HUES64 (cell line): ENCODE data around the gene KRTAP3-2.

ENCODE experiments used
- H3K27ac ChIP-seq: 2 replicates; pipeline ENCODE4 v1.7.0; 2013; ENCODE audit warnings: low read depth, low read length, inconsistent platforms
- H3K27me3 ChIP-seq: 2 replicates; pipeline ENCODE4 v1.6.1; 2013; ENCODE audit warnings: mild to moderate bottlenecking, low read length; ENCODE audit not compliant: insufficient read depth
- H3K36me3 ChIP-seq: 2 replicates; pipeline ENCODE4 v1.6.1; 2013; ENCODE audit warnings: mild to moderate bottlenecking, low read length; ENCODE audit not compliant: insufficient read depth
- H3K4me1 ChIP-seq: 2 replicates; pipeline ENCODE4 v1.6.1; 2013; ENCODE audit warnings: mild to moderate bottlenecking, low read length, moderate library complexity; ENCODE audit not compliant: insufficient read depth
- H3K4me3 ChIP-seq: 2 replicates; pipeline ENCODE4 v1.5.1; 2013; ENCODE audit warnings: mild to moderate bottlenecking, low read length, moderate library complexity
- H3K9ac ChIP-seq: 2 replicates; pipeline ENCODE4 v1.6.1; 2013; ENCODE audit warnings: mild to moderate bottlenecking, low read depth, low read length
- H3K9me3 ChIP-seq: 2 replicates; pipeline ENCODE4 v1.6.1; 2013; ENCODE audit warnings: low read depth, low read length; ENCODE audit not compliant: insufficient read depth
- WGBS: fragments of 150-250, 120-280 bp; methylation state at CpG from one replicate; pipeline ENCODE4 v1.1.7; 2013; ENCODE audit warnings: missing lambda C conversion rate; 5-methylcytosine and 5-hydroxymethylcytosine counted together

Gene KRTAP3-2

DNA sequence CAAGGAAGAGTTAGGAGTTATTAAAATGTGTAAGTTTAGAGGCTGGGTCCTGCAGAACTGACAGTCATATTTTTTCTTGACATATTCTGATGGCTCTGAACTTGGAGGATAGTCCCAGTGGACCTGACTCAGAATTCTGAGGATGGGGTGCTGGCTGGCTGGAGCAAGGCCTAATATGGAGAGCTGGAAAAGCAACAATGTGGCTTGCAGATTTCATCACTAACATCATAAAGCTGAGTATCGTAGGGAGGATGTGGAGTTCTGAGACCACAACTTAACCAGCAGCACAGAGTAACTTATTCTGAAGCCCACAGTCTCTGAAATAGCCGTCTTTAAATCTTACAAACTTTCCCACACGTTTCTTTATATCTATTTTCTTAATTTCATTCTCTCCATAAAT lies 25.0 kb upstream of the KRTAP3-2 start:
- no peak overlapping the region for H3K27ac ChIP-seq
- no peaks in the 10 kb centered on the region for H3K27me3 ChIP-seq
- H3K4me1 ChIP-seq, result no peaks in the 10 kb centered on the region
- WGBS, result 98% methylated on average over 3 of the region's 3 CpGs
- H3K36me3 ChIP-seq, result no peaks in the 10 kb centered on the region
- no peak overlapping the region for H3K4me3 ChIP-seq
- no peak overlapping the region for H3K9ac ChIP-seq
- H3K9me3 ChIP-seq, result no peaks in the 10 kb centered on the region

DNA sequence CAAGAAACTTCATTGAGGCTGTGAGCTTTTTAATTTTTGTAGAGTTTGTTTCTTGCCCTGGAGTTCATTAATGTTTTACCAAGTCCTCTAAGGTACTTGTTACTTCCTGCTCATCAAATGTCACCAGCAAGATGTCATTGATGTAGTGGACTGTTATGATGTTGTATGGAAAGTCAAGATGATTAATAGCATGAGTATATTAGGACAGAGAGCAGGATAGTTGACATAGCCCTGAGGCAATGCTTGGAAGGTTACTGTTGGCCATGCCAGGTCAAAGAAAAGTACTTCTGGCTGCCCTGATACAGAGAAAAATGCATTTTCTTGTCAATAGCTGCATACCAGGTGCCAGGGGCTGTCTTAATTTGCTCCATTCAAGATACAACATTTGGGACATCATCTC lies 20.6 kb upstream of the KRTAP3-2 start:
- Histone ChIP-seq H3K9ac (no peak overlapping the region), H3K4me1 (no peaks in the 10 kb centered on the region), H3K36me3 (no peaks in the 10 kb centered on the region), H3K27ac (no peak overlapping the region), H3K9me3 (no peaks in the 10 kb centered on the region), H3K27me3 (no peaks in the 10 kb centered on the region), H3K4me3 (no peak overlapping the region)

DNA sequence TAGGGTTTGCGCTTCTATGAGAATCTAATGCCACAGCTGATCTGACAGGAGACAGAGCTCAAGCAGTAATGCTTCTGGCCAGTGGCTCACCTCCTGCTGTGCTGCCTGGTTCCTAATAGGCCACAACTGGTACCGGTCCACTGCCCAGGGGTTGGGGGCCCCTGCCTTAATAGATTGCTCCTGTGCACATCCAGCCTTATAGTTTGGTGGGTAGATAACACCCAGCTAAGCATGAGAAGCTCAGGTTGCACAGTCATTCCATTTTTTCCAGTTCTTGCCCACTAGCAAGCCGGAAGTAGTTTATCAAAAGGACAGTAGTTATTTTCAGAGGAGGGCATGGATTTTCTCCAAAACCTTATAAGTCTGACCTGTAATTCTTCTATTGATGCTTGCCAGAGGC lies 19.7 kb upstream of the KRTAP3-2 start:
- Histone ChIP-seq H3K4me3 (no peak overlapping the region), H3K4me1 (no peaks in the 10 kb centered on the region), H3K9me3 (no peaks in the 10 kb centered on the region), H3K27ac (no peak overlapping the region), H3K36me3 (no peaks in the 10 kb centered on the region), H3K9ac (no peak overlapping the region), H3K27me3 (no peaks in the 10 kb centered on the region)
- 96% methylated on average over 3 of the region's 3 CpGs for WGBS

DNA sequence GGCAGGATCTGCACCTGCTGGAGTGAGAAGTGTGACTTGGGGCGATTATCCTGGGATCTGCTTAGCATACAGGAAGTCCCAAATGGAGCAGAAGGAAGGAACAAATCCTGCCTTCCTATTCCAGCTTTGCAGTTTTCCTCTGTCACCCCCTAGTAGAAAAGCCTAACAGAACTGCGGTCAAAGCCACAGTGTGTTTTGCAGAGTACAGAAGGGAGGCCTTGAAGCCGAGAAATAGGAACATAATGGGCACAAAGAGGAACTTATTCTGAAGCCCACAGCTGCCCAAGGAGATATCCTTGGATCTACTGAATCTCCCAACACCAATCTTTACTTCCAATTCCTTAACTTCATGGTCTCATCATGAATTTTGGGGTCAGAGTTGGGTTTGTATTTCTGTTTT lies 18.8 kb upstream of the KRTAP3-2 start:
- Histone ChIP-seq H3K27ac (no peak overlapping the region), H3K9me3 (no peaks in the 10 kb centered on the region), H3K4me3 (no peak overlapping the region), H3K9ac (no peak overlapping the region), H3K4me1 (no peaks in the 10 kb centered on the region), H3K27me3 (no peaks in the 10 kb centered on the region), H3K36me3 (no peaks in the 10 kb centered on the region)
- WGBS, result 94% methylated on average over 3 of the region's 3 CpGs

DNA sequence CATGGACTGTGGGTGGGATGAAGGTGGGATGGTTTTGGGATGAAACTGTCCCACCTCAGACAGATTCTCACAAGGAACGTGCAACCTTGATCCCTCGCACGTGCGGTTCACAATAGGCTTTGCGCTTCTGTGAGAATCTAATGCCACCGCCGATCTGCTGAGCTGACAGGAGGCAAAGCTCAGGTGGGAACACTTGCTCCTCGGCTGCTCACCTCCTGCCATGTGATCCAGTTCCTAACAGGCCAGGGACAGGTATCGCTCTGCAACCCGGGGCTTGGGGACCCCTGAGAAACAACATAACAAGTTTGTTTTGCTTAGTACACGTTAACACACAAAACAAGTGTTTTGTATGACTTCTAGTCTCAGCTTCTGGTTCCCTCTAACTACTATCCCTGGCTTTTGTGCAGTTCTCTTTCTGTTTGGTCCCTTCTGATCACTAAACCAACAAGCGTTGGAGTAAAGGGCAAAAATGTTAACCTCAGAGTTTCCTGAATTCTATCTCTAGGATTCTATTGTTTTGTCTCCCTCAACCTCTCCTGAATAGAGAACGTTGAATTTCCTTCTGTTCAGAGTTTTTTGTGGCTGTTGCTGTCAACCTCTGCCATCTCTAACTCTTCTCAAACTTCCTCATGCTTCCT lies 17.0 kb upstream of the KRTAP3-2 start:
- no peak overlapping the region for H3K4me3 ChIP-seq
- no peaks in the 10 kb centered on the region for H3K4me1 ChIP-seq
- H3K27ac ChIP-seq, result no peak overlapping the region

DNA sequence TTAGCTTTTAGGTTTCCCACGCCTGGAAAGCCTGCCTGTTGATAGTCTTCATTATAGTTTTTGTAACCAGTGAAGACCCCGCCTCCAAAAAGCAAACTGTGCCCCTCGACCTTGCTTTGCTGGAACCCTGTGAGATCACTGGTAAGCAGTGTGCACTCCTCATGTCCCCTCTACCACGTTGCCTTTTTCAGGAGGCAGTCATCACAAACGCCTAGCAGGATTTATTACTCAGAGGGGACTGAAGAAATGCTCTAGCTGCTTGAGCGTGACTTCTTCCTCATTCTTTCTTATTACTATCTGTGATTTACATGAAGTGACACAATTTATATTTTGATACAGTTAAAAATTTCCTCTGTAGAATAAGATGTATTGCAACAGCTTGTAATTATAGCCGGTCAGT lies 15.7 kb upstream of the KRTAP3-2 start:
- Histone ChIP-seq H3K4me3 (no peak overlapping the region), H3K9ac (no peak overlapping the region), H3K36me3 (no peaks in the 10 kb centered on the region), H3K9me3 (no peaks in the 10 kb centered on the region), H3K27ac (no peak overlapping the region), H3K4me1 (no peaks in the 10 kb centered on the region), H3K27me3 (no peaks in the 10 kb centered on the region)
- 82% methylated on average over 7 of the region's 7 CpGs for WGBS

More for the DNA sequence above, 17.0 kb upstream of the KRTAP3-2 start:
- Histone ChIP-seq H3K9ac (no peak overlapping the region), H3K9me3 (no peaks in the 10 kb centered on the region), H3K36me3 (no peaks in the 10 kb centered on the region), H3K27me3 (no peaks in the 10 kb centered on the region)
- WGBS, result 94% methylated on average over 13 of the region's 13 CpGs

DNA sequence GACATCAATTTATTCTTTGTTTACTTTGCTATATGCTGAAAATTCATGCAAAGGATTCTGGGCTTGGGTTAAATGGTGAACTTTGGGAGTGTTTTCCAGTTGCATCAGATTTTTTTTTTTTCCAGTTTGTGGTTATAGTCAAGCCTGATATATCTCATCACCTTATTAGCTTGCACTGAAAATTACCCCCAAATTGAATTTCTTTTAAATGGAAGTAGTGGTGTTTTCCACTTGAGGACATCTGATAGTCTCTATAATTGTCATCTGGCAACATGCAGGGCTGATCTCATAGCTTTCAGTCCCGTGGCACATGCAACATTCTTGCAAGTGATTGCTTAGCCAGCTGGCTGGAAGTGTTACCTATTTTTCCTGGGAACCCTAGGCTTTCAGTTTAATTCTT lies 13.9 kb upstream of the KRTAP3-2 start:
- no peak overlapping the region for H3K27ac ChIP-seq
- no peaks in the 10 kb centered on the region for H3K27me3 ChIP-seq
- WGBS, result 72% methylated on average over 1 of the region's 1 CpG
- H3K4me3 ChIP-seq, result no peak overlapping the region
- H3K9me3 ChIP-seq, result no peaks in the 10 kb centered on the region
- peaks cover 14% of the 10 kb centered on the region for H3K4me1 ChIP-seq
- H3K9ac ChIP-seq, result no peak overlapping the region
- H3K36me3 ChIP-seq, result no peaks in the 10 kb centered on the region

DNA sequence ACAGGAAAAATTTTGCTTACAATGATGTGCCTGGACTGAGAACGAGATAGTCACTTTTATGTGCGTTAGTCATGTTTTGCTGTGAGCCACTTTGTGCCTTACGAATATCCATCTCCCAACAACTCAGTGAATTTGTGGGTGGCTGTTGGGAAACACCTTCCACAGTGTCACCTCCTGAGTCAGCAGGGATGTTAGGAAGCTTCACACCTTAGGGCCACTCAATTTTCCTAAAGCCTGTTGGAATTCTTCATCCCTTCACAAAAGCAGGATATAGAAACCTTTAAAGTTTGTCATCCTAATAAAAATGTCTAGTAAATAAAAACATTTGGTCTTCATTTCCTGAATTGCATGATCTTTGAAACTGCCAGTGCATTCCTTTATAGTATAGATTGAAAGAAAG lies 13.5 kb upstream of the KRTAP3-2 start:
- Histone ChIP-seq H3K36me3 (no peaks in the 10 kb centered on the region), H3K27me3 (no peaks in the 10 kb centered on the region), H3K9me3 (no peaks in the 10 kb centered on the region), H3K4me3 (no peak overlapping the region), H3K27ac (no peak overlapping the region), H3K4me1 (peaks cover 17% of the 10 kb centered on the region), H3K9ac (no peak overlapping the region)
- 96% methylated on average over 3 of the region's 3 CpGs for WGBS

DNA sequence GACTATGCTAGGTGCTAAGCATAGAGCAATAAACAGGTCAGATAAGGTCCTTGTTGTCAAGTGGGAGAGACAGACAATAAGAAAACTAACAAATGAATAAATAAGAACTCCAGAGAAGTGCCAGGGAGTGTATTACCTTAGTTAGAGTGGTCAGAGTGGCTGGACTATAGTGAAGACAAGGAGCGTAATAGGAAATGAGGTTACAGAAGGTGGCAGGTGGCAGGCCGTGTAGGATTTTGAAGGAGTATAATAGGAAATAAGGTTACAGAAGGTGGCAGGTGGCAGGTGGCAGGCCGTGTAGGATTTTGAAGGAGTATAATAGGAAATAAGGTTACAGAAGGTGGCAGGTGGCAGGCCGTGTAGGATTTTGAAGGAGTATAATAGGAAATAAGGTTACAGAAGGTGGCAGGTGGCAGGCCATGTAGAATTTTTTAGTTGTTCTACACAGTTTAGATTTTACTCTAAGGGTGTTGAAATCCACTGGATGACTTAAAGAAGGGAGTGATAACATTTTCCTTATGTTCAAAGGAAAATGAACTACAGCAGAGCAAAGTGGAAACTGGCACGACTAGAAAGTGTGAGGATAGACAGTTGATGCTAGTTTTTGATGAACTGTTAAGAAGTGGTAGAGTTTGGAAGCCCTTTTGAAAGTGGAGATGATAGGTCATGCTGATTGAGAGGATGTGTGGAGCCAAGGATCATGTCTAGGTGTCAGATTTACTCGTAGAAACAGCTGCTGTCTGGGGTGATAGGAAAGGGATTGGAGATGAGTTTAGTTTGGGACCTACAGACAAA lies 12.8 kb upstream of the KRTAP3-2 start:
- H3K4me3 ChIP-seq, result no peak overlapping the region
- whole genome bisulfite sequencing, result 89% methylated on average over 6 of the region's 6 CpGs
- H3K27ac ChIP-seq, result no peak overlapping the region
- H3K27me3 ChIP-seq, result no peaks in the 10 kb centered on the region
- H3K4me1 ChIP-seq, result peaks cover 17% of the 10 kb centered on the region
- H3K9ac ChIP-seq, result no peak overlapping the region
- H3K36me3 ChIP-seq, result no peaks in the 10 kb centered on the region
- no peaks in the 10 kb centered on the region for H3K9me3 ChIP-seq

DNA sequence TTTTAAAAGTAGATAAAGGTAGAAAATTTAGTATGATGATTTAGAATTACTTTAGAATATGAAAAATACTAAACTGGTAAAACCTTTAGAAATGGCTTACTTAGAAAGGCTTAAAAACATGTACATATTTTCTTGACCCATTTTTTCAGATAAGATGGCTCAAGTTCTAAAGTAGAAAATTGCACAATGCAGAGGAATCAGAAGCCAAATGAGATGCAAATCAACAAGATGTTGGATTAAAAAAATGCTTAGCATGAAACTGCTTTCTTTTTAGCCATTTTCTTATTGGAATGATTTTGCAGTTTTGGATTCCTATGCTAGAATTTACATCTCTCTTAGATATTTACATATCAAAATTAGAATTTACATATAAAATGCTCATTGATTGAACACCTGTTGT lies 10.7 kb upstream of the KRTAP3-2 start:
- H3K36me3 ChIP-seq, result no peaks in the 10 kb centered on the region
- no peaks in the 10 kb centered on the region for H3K9me3 ChIP-seq
- H3K27ac ChIP-seq, result no peak overlapping the region
- no peak overlapping the region for H3K4me3 ChIP-seq
- H3K27me3 ChIP-seq, result no peaks in the 10 kb centered on the region
- peaks cover 17% of the 10 kb centered on the region for H3K4me1 ChIP-seq
- no peak overlapping the region for H3K9ac ChIP-seq

DNA sequence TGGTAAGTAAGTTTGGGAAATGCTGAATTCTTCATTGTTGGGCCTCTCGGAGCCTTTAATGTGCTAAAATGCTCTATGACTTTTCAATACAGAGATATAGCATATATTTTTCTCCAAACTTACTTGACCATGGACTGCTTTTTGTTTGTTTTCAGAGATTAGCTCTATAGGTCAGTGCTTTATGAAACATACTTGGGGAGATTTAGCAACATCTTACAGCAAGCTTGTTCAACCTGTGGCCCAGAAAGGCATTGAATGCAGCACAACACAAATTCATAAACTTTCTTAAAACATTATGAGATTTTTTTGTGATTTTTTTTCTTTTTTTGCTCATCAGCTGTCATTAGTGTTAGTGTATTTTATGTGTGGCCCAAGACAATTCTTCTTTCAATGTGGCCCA lies 10.2 kb upstream of the KRTAP3-2 start:
- H3K4me3 ChIP-seq, result no peak overlapping the region
- H3K27ac ChIP-seq, result no peak overlapping the region
- H3K4me1 ChIP-seq, result peaks cover 17% of the 10 kb centered on the region
- no peak overlapping the region for H3K9ac ChIP-seq
- H3K27me3 ChIP-seq, result no peaks in the 10 kb centered on the region
- H3K36me3 ChIP-seq, result no peaks in the 10 kb centered on the region
- no peaks in the 10 kb centered on the region for H3K9me3 ChIP-seq
- no CpG with 5 or more reads among the region's 1 CpG for WGBS
